ENCODE results near the gene MBOAT7.
A peak's percentile ranks its signal among the peaks of the same experiment; 100 is the strongest.
"Not testable (repeated sequence)": the region's sequence is repeated elsewhere in the genome, so short reads cannot be mapped to it uniquely, and the experiment has no call there.

The MBOAT7 gene

GRCh38 chr19:54188215-54188871 is 1.0 kb downstream of the MBOAT7 start:
- no peak for TF ChIP-seq CTCF (IDR thresholded peaks at IDR 0.05; ENCODE audit: insufficient read depth, low read length, poor library complexity, severe bottlenecking)
- Histone ChIP-seq H3K27me3 (replicated peaks; ENCODE audit: control insufficient read depth, insufficient read depth, low read length) (no peaks in the 10 kb centered on the region), H3K4me3 (replicated peaks; ENCODE audit: low read depth, low read length) (peak overlapping the region; percentile 76), H3K36me3 (ENCODE audit: control insufficient read depth, insufficient read depth, low read length) (peaks cover 3% of the 10 kb centered on the region)
- no peak for DNase-seq (ENCODE audit: extremely low read depth, insufficient read length)

GRCh38 chr19:54186934-54187381 is 2.4 kb downstream of the MBOAT7 start:
- Histone ChIP-seq H3K27me3 (replicated peaks; ENCODE audit: control insufficient read depth, insufficient read depth, low read length) (no peaks in the 10 kb centered on the region), H3K36me3 (ENCODE audit: control insufficient read depth, insufficient read depth, low read length) (peaks cover 3% of the 10 kb centered on the region), H3K4me3 (replicated peaks; ENCODE audit: low read depth, low read length) (no peak overlapping the region)
- DNase-seq (ENCODE audit: extremely low read depth, insufficient read length): no peak
- no peak for TF ChIP-seq CTCF (IDR thresholded peaks at IDR 0.05; ENCODE audit: insufficient read depth, low read length, poor library complexity, severe bottlenecking)

GRCh38 chr19:54186351-54186750 is 3.0 kb downstream of the MBOAT7 start:
- Histone ChIP-seq H3K27me3 (replicated peaks; ENCODE audit: control insufficient read depth, insufficient read depth, low read length) (no peaks in the 10 kb centered on the region), H3K4me3 (replicated peaks; ENCODE audit: low read depth, low read length) (no peak overlapping the region), H3K36me3 (ENCODE audit: control insufficient read depth, insufficient read depth, low read length) (peaks cover 3% of the 10 kb centered on the region)
- TF ChIP-seq CTCF (IDR thresholded peaks at IDR 0.05; ENCODE audit: insufficient read depth, low read length, poor library complexity, severe bottlenecking): no peak
- DNase-seq (ENCODE audit: extremely low read depth, insufficient read length): no peak

GRCh38 chr19:54183431-54183830 is 5.9 kb downstream of the MBOAT7 start:
- Histone ChIP-seq H3K27me3 (replicated peaks; ENCODE audit: control insufficient read depth, insufficient read depth, low read length) (no peaks in the 10 kb centered on the region), H3K36me3 (ENCODE audit: control insufficient read depth, insufficient read depth, low read length) (peaks cover 4% of the 10 kb centered on the region), H3K4me3 (replicated peaks; ENCODE audit: low read depth, low read length) (no peak overlapping the region)
- no peak for TF ChIP-seq CTCF (IDR thresholded peaks at IDR 0.05; ENCODE audit: insufficient read depth, low read length, poor library complexity, severe bottlenecking)
- DNase-seq (ENCODE audit: extremely low read depth, insufficient read length): no peak

GRCh38 chr19:54181894-54182293 is 7.5 kb downstream of the MBOAT7 start:
- H3K4me3 ChIP-seq (replicated peaks; ENCODE audit: low read depth, low read length); H3K36me3 ChIP-seq (ENCODE audit: control insufficient read depth, insufficient read depth, low read length); H3K27me3 ChIP-seq (replicated peaks; ENCODE audit: control insufficient read depth, insufficient read depth, low read length); DNase-seq (ENCODE audit: extremely low read depth, insufficient read length): not testable (repeated sequence)

- H3K4me3 ChIP-seq (replicated peaks; ENCODE audit: low read depth, low read length): no peak overlapping the region
- H3K27me3 ChIP-seq (replicated peaks; ENCODE audit: control insufficient read depth, insufficient read depth, low read length): no peaks in the 10 kb centered on the region
- no peak for DNase-seq (ENCODE audit: extremely low read depth, insufficient read length)
- TF ChIP-seq CTCF (IDR thresholded peaks at IDR 0.05; ENCODE audit: insufficient read depth, low read length, poor library complexity, severe bottlenecking): no peak
- peaks cover 3% of the 10 kb centered on the region for H3K36me3 ChIP-seq (ENCODE audit: control insufficient read depth, insufficient read depth, low read length)
These were observed 8.7 kb downstream of the MBOAT7 start for GRCh38 chr19:54180691-54181091.

Measured in GM06990 (cell line).